Neutrophil (primary cell): ENCODE results near the gene ASB1.

Experiments used
- H3K27ac ChIP-seq: fragments of 200-600 bp; sonication (generic); 2 replicates; pipeline ENCODE4 v1.5.1; 2016; ENCODE audit warnings: mild to moderate bottlenecking, moderate library complexity
- H3K27me3 ChIP-seq: fragments of 200-600 bp; sonication (generic); 2 replicates; pipeline ENCODE4 v1.6.0; 2016; ENCODE audit warnings: mild to moderate bottlenecking
- H3K36me3 ChIP-seq: fragments of 200-600 bp; sonication (generic); 2 replicates; pipeline ENCODE4 v1.5.1; 2017
- H3K4me1 ChIP-seq, 2 experiments: fragments of 200-600 bp in 1 of 2; sonication (generic) in 1 of 2; 1 replicate in 1 of 2; 2 replicates in 1 of 2; pipeline versions ENCODE4 v1.5.1 to v1.6.1; 2013 to 2016; ENCODE audit warnings: low read depth in 1 of 2, low read length in 1 of 2, mild to moderate bottlenecking in 1 of 2, moderate library complexity in 1 of 2; ENCODE audit not compliant: control insufficient read depth in 1 of 2, insufficient read depth in 1 of 2
- H3K4me3 ChIP-seq, 2 experiments: fragments of 200-600 bp in 1 of 2; sonication (generic) in 1 of 2; 1 replicate in 1 of 2; 2 replicates in 1 of 2; pipeline ENCODE4 v1.5.1; 2013 to 2016; ENCODE audit warnings: low read depth in 1 of 2, low read length in 1 of 2, mild to moderate bottlenecking in 1 of 2, moderate library complexity in 1 of 2
- H3K9me3 ChIP-seq: fragments of 200-600 bp; sonication (generic); 2 replicates; pipeline ENCODE4 v1.5.1; 2016
- TF ChIP-seq, protein P1 (sequence below): fragments of 200-600 bp; sonication (generic); IDR thresholded peaks from 2 replicates; pipeline ENCODE4 v1.5.1; 2016; ENCODE audit warnings: antibody characterized with exemption

The ASB1 gene

DNA sequence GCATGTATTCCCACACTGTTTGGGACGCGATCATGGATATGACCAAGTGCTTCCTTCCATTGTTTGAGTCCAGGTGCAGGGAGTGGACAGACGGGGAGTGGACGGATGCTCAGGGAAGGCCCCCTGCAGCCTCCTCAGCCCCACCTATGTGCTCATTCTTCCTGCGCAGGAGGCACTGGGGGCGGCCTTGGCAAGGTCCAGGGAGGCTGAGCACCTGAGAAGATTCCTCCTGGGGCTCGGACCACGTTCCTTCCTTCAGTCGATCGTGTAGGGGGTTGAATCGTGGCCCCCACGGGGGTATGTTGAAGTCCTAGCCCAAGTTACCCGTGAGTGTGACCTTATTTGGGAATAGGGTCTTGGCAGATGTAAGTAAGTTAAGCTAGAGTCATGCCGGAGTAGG is 60.4 kb downstream of the ASB1 start:
- TF ChIP-seq, protein P1, sequence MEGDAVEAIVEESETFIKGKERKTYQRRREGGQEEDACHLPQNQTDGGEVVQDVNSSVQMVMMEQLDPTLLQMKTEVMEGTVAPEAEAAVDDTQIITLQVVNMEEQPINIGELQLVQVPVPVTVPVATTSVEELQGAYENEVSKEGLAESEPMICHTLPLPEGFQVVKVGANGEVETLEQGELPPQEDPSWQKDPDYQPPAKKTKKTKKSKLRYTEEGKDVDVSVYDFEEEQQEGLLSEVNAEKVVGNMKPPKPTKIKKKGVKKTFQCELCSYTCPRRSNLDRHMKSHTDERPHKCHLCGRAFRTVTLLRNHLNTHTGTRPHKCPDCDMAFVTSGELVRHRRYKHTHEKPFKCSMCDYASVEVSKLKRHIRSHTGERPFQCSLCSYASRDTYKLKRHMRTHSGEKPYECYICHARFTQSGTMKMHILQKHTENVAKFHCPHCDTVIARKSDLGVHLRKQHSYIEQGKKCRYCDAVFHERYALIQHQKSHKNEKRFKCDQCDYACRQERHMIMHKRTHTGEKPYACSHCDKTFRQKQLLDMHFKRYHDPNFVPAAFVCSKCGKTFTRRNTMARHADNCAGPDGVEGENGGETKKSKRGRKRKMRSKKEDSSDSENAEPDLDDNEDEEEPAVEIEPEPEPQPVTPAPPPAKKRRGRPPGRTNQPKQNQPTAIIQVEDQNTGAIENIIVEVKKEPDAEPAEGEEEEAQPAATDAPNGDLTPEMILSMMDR: no peak
- Histone ChIP-seq H3K9me3 (no peaks in the 10 kb centered on the region), H3K4me1 (no peaks in the 10 kb centered on the region), H3K27ac (no peak overlapping the region), H3K36me3 (no peaks in the 10 kb centered on the region), H3K4me3 (no peak overlapping the region), H3K27me3 (no peaks in the 10 kb centered on the region)

DNA sequence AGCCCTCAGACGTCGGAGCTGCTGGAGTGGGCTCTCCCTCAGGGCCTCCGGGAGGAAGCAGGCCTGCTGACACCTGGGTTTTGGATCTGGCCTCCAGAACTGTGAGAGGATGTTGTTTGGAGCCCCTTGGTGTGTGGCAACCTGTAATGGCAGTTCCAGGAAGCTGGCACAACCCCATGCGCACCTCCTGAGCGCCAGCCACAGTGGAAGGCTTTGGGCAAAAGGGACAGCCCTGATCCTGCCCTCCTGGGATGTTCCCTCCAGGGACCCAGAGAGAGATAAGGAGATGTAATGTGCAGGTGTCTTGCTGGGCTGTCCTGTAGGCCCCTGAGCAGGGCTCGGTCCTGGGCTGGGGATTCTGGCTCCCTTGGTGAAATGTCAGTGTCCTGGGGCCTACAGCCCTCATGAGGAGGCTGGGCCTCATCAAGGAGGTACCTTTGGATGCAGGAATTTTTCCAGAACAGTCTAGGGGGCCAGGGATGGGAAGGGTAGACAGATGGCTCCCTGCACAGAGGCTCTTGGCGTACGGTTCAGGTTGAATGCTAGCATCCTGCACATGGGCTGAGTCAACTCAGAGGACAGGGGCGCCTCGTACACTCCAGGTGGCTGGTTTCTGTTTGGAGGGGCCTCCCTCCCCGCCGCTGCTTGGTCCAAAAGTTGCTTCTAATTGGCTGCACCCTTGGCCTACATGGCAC is 61.1 kb downstream of the ASB1 start:
- Histone ChIP-seq H3K9me3 (no peaks in the 10 kb centered on the region), H3K27me3 (no peaks in the 10 kb centered on the region), H3K4me1 (no peaks in the 10 kb centered on the region), H3K4me3 (no peak overlapping the region), H3K27ac (no peak overlapping the region), H3K36me3 (no peaks in the 10 kb centered on the region)
- TF ChIP-seq, protein P1: no peak

DNA sequence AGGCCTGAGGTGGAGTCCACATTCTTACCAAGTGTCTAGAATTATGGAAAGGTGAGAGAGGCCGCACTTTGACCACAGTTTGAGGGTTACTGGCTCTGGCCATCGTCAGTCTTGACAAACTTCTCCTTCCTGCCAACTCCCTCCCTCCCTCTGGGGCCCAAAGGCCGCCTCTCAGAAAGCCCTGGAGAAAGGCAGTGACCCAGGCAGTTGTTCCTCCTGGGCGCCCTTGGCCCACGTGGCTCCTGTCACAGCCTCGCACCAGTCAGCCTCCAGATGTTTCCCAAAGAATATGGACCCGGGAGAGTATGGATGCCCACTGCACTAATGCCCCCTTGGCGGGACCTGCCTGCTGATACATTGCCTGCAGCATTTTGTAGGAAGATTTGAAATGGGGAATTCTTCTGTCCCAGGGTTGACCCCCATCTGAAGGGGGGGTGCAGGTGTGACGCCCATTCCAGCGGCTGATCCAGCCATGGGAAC is 61.7 kb downstream of the ASB1 start:
- TF ChIP-seq, protein P1: no peak
- Histone ChIP-seq H3K4me3 (no peak overlapping the region), H3K36me3 (no peaks in the 10 kb centered on the region), H3K27me3 (no peaks in the 10 kb centered on the region), H3K9me3 (no peaks in the 10 kb centered on the region), H3K4me1 (no peaks in the 10 kb centered on the region), H3K27ac (no peak overlapping the region)

DNA sequence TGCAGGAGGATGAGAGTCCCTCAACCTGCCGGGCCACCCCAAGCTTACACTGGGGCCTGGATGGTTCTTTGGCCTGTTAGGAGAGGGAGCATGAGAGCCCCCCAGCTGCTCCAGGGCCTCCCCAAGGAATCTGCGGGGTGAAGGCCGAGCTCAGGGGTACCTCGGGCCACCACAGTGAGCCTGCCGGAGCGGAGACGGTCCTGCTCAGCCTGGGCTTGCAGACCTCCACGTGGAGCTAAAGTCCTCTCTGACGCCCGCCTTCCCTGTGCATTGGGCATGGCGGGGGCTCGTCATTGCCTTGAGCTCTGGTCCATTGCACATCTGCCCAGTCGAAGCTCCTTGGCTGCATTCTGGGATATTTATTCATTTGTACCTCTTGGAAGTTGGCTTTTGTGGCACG is 62.7 kb downstream of the ASB1 start:
- Histone ChIP-seq H3K27me3 (peaks cover 9% of the 10 kb centered on the region), H3K36me3 (no peaks in the 10 kb centered on the region), H3K27ac (no peak overlapping the region), H3K9me3 (no peaks in the 10 kb centered on the region), H3K4me3 (no peak overlapping the region), H3K4me1 (no peaks in the 10 kb centered on the region)
- TF ChIP-seq, protein P1: no peak

DNA sequence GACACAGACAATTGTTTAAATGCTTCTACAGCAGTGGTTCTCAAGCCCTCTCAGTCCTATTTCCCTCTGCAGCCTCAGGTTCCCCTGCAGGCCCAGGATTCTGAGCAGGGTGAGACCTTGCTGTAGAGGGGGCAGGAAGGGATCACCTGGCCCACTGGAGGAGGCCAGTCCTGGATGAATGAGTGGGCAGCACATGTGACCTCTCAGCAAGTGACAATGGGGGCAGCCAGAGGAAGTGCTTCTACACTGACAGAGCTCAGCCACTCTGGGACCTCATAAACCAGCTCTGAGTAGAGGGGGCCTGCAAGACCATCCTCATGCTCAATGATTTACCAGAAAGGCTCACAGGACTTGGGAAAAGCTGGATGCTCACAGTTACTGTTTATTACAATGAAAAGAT is 63.2 kb downstream of the ASB1 start:
- Histone ChIP-seq H3K27me3 (peaks cover 10% of the 10 kb centered on the region), H3K36me3 (no peaks in the 10 kb centered on the region), H3K9me3 (no peaks in the 10 kb centered on the region), H3K4me1 (no peaks in the 10 kb centered on the region), H3K27ac (no peak overlapping the region), H3K4me3 (no peak overlapping the region)
- TF ChIP-seq, protein P1: no peak
